GM23248 (cell line): ENCODE measurements around the gene CCDC59. TPM values are rescaled to one million over a fixed set of nuclear protein-coding genes. Genes with fewer than 3 reads are reported as not detected.

Experiments used
- DNase-seq: peaks from one replicate; pipeline ENCODE4 v3.0.0-alpha.2; 2015
- H2AFZ ChIP-seq: fragments of 200-600 bp; sonication (generic); 2 replicates; pipeline ENCODE4 v1.6.1; 2016; ENCODE audit warnings: antibody characterized with exemption
- H3F3A ChIP-seq: fragments of 200-600 bp; sonication (generic); 2 replicates; pipeline ENCODE4 v1.6.1; 2016; ENCODE audit warnings: mild to moderate bottlenecking, antibody characterized with exemption, mixed run types; ENCODE audit not compliant: insufficient read depth
- H3K27ac ChIP-seq: fragments of 200-600 bp; sonication (generic); 2 replicates; pipeline ENCODE4 v1.5.1; 2016; ENCODE audit warnings: mild to moderate bottlenecking
- H3K27me3 ChIP-seq: fragments of 200-600 bp; sonication (generic); replicated peaks from 2 replicates; pipeline ENCODE4 v1.6.1; 2016; ENCODE audit warnings: mild to moderate bottlenecking; ENCODE audit not compliant: insufficient read depth
- H3K36me3 ChIP-seq: fragments of 200-600 bp; sonication (generic); 2 replicates; pipeline ENCODE4 v1.6.1; 2016; ENCODE audit warnings: low read depth, mild to moderate bottlenecking
- H3K4me1 ChIP-seq: fragments of 200-600 bp; sonication (generic); 2 replicates; pipeline ENCODE4 v1.6.1; 2016; ENCODE audit warnings: mild to moderate bottlenecking; ENCODE audit not compliant: insufficient read depth
- H3K4me2 ChIP-seq: fragments of 200-600 bp; sonication (generic); one replicate; pipeline ENCODE4 v1.6.1; 2016; ENCODE audit warnings: mild to moderate bottlenecking; ENCODE audit not compliant: unreplicated experiment
- H3K4me3 ChIP-seq: fragments of 200-600 bp; sonication (generic); 2 replicates; pipeline ENCODE4 v1.5.1; 2016; ENCODE audit warnings: mild to moderate bottlenecking
- H3K79me2 ChIP-seq: fragments of 200-600 bp; sonication (generic); 2 replicates; pipeline ENCODE4 v1.6.1; 2016; ENCODE audit warnings: mild to moderate bottlenecking; ENCODE audit not compliant: insufficient read depth
- H3K9ac ChIP-seq: fragments of 200-600 bp; sonication (generic); 2 replicates; pipeline ENCODE4 v1.6.1; 2016; ENCODE audit warnings: mild to moderate bottlenecking
- H3K9me2 ChIP-seq: fragments of 200-600 bp; sonication (generic); 2 replicates; pipeline ENCODE4 v1.6.1; 2016; ENCODE audit warnings: mixed run types, mild to moderate bottlenecking, moderate library complexity; ENCODE audit not compliant: insufficient read depth
- H3K9me3 ChIP-seq: fragments of 200-600 bp; sonication (generic); one replicate; pipeline ENCODE4 v1.6.1; 2017; ENCODE audit warnings: low read depth
- H4K20me1 ChIP-seq: fragments of 200-600 bp; sonication (generic); 2 replicates; pipeline ENCODE4 v1.6.0; 2016; ENCODE audit not compliant: insufficient read depth
- EZH2 ChIP-seq: fragments of 200-600 bp; sonication (generic); IDR thresholded peaks from 2 replicates; pipeline ENCODE4 v1.6.1; 2018; ENCODE audit warnings: antibody characterized with exemption, mild to moderate bottlenecking; ENCODE audit not compliant: insufficient read depth, poor library complexity, severe bottlenecking
- EZH2phosphoT487 ChIP-seq: fragments of 200-600 bp; sonication (generic); IDR thresholded peaks from 2 replicates; pipeline ENCODE4 v1.6.1; 2018; ENCODE audit warnings: antibody characterized with exemption, moderate library complexity, mild to moderate bottlenecking, low read depth; ENCODE audit not compliant: insufficient read depth
- WGBS, 2 experiments: methylation state at CpG; one replicate each; pipeline ENCODE4 v1.1.6; 2015 to 2017; ENCODE audit warnings: low lambda C conversion rate in 2 of 2, low coverage in 1 of 2; ENCODE audit errors: missing lambda C conversion rate in 2 of 2; 5-methylcytosine and 5-hydroxymethylcytosine counted together
- in situ Hi-C: fragments of 300-500 bp; cut with MboI; formaldehyde crosslinking; loops from 2 replicates; pipeline ENCODE4 v1.15.0; 2020
- polyA plus RNA-seq: library from polyadenylated mRNA; unstranded; fragments of >200 nt; fragmentation: Nextera tagmentation; extraction: Ambion mirVana; gene quantifications from 2 replicates; pipeline ENCODE4 v1.2.1, GENCODE V29; 2016
- total RNA-seq: library from RNA; depleted of rRNA; stranded (reverse); fragments of >200 nt; shearing (Covaris generic); gene quantifications from 2 replicates; pipeline ENCODE4 v1.2.3, GENCODE V29; 2014; rRNA removed

The CCDC59 gene
- total RNA-seq: 49.9 and 81.2 TPM in 2 replicates
- polyA plus RNA-seq: 57.4 and 59.5 TPM in 2 replicates

- Histone ChIP-seq H3K9me2 (no peaks in the 10 kb centered on the region), H3F3A (no peaks in the 10 kb centered on the region), H3K4me2 (peak within 1 kb of the TSS; percentile 98), H3K9ac (peak within 1 kb of the TSS; percentile 99), H3K4me1 (peaks cover 24% of the 10 kb centered on the region), H3K27ac (peak within 1 kb of the TSS; percentile 99), H3K36me3 (peaks cover 29% of the 10 kb centered on the region), H3K27me3 (no peaks in the 10 kb centered on the region), H3K79me2 (peaks cover 55% of the 10 kb centered on the region), H3K4me3 (peak within 1 kb of the TSS; percentile 100), H4K20me1 (no peaks in the 10 kb centered on the region), H2AFZ (peak within 1 kb of the TSS; percentile 99), H3K9me3 (no peaks in the 10 kb centered on the region)
- in situ Hi-C loops: no loop called here
- 1% methylated on average over 52 to 58 of the region's 61 CpGs for WGBS, 2 experiments
- peak; percentile 99 for DNase-seq
- TF ChIP-seq EZH2: no peak
- TF ChIP-seq EZH2phosphoT487: no peak
These were observed at the start of gene CCDC59, which contains the start of gene METTL25 for GRCh38 chr12:82358200-82359114. Gene CCDC59, minus strand, starts transcription at chr12:82358387. Its CDS starts 11 bp downstream, at chr12:82358376. Gene METTL25, plus strand, starts transcription at chr12:82358529. Its CDS starts 37 bp downstream, at chr12:82358566.

- Histone ChIP-seq H3K9me2 (no peaks in the 10 kb centered on the region), H3K27ac (no peak overlapping the region), H3K4me1 (no peaks in the 10 kb centered on the region), H3F3A (no peaks in the 10 kb centered on the region), H3K9me3 (no peaks in the 10 kb centered on the region), H3K36me3 (no peaks in the 10 kb centered on the region; the same call in 1 of the 2 replicates), H3K4me2 (no peak overlapping the region), H2AFZ (no peak overlapping the region), H3K79me2 (no peaks in the 10 kb centered on the region), H3K4me3 (no peak overlapping the region), H3K9ac (no peak overlapping the region), H3K27me3 (no peaks in the 10 kb centered on the region), H4K20me1 (no peaks in the 10 kb centered on the region)
- in situ Hi-C loops: no loop called here
- WGBS, 2 experiments: 89 to 90% methylated on average over 5 of the region's 5 CpGs
- TF ChIP-seq EZH2: no peak
- TF ChIP-seq EZH2phosphoT487: no peak
- no peak for DNase-seq
These were observed 49.3 kb upstream of the CCDC59 start for GRCh38 chr12:82407481-82407880.

- no peaks in the 10 kb centered on the region for H3K4me1 ChIP-seq
- H2AFZ ChIP-seq: no peak overlapping the region
- TF ChIP-seq EZH2: no peak
- no peak for TF ChIP-seq EZH2phosphoT487
- 93 to 97% methylated on average over 1 of the region's 1 CpG for WGBS, 2 experiments
- no peaks in the 10 kb centered on the region for H3F3A ChIP-seq
- no peak overlapping the region for H3K9ac ChIP-seq
- H3K27me3 ChIP-seq: no peaks in the 10 kb centered on the region
- H3K9me2 ChIP-seq: no peaks in the 10 kb centered on the region
- H3K36me3 ChIP-seq: no peaks in the 10 kb centered on the region; the same call in 1 of the 2 replicates
- in situ Hi-C loops: no loop called here
- H3K4me2 ChIP-seq: no peak overlapping the region
- H3K4me3 ChIP-seq: no peak overlapping the region
- DNase-seq: no peak
- no peaks in the 10 kb centered on the region for H3K9me3 ChIP-seq
- no peaks in the 10 kb centered on the region for H4K20me1 ChIP-seq
- H3K27ac ChIP-seq: no peak overlapping the region
- H3K79me2 ChIP-seq: no peaks in the 10 kb centered on the region
These were observed 48.5 kb upstream of the CCDC59 start for GRCh38 chr12:82406651-82407050.

- Histone ChIP-seq H3K9me2 (no peaks in the 10 kb centered on the region), H3K4me1 (no peaks in the 10 kb centered on the region), H3K79me2 (no peaks in the 10 kb centered on the region), H4K20me1 (no peaks in the 10 kb centered on the region), H3K27me3 (no peaks in the 10 kb centered on the region), H3K4me3 (no peak overlapping the region), H3F3A (no peaks in the 10 kb centered on the region), H3K9ac (no peak overlapping the region), H3K27ac (no peak overlapping the region), H3K36me3 (no peaks in the 10 kb centered on the region), H3K9me3 (no peaks in the 10 kb centered on the region), H2AFZ (no peak overlapping the region), H3K4me2 (no peak overlapping the region)
- no peak for DNase-seq
- TF ChIP-seq EZH2 (no peak), EZH2phosphoT487 (no peak)
- WGBS, 2 experiments: 89 to 94% methylated on average over 2 of the region's 2 CpGs
- in situ Hi-C loops: no loop called here
These were observed 42.6 kb upstream of the CCDC59 start for GRCh38 chr12:82400819-82401218.
